HepG2 (cell line): Measurements from ENCODE around the gene LRRTM3. TPM values are rescaled to one million over a fixed set of nuclear protein-coding genes. Genes with fewer than 3 reads are reported as not detected.

Experiments used
- ATAC-seq: fragments of 200-7000 bp; cut with Tn5 transposase; 3 replicates; pipeline ENCODE4 v1.9.1; 2020; ENCODE audit warnings: mild to moderate bottlenecking, moderate library complexity
- BruUV-seq: library from RNA; stranded (reverse); fragments of 400-500 nt; replicated peaks from 2 replicates; lab custom pipeline; 2021; lab: Mats Ljungman, UMichigan
- CTCF ChIA-PET: fragments of 300-600 bp; formaldehyde crosslinking; extraction: SDS; loops from one replicate; lab custom pipeline; 2021; ENCODE audit warnings: low total read pairs, inconsistent platforms, low intra/inter-chr PET ratio; lab: Yijun Ruan, JAX
- POLR2A ChIA-PET: fragments of 350-600 bp; sonication (Branson Sonifier 250); formaldehyde crosslinking; loops from one replicate; lab custom pipeline; 2020; ENCODE audit warnings: antibody characterized with exemption, inconsistent platforms; lab: Yijun Ruan, JAX
- DNase-seq: peaks from one replicate; pipeline ENCODE4 v3.0.0-alpha.2; 2015; ENCODE audit warnings: low spot score
- FAIRE-seq: peaks from 3 replicates; lab custom pipeline; 2011; peaks lifted over from hg19 to GRCh38; lab: Jason Lieb, UNC
- H2AFZ ChIP-seq: one replicate; pipeline ENCODE4 v1.6.1; 2011; ENCODE audit warnings: low read length, inconsistent platforms
- H3K27ac ChIP-seq: fragments of 300-600 bp; 3 replicates; pipeline ENCODE4 v1.8.0; 2011; ENCODE audit warnings: mixed run types, mild to moderate bottlenecking, mixed read lengths, low read length, inconsistent platforms; ENCODE audit not compliant: insufficient read depth; ENCODE audit errors: extremely low read length
- H3K27me3 ChIP-seq, 2 experiments: fragments of 200-600 bp in 1 of 2; 2 replicates in 1 of 2; 3 replicates in 1 of 2; pipeline versions ENCODE4 v1.6.0 to v1.8.0; 2011; ENCODE audit warnings: low read length in 2 of 2, mild to moderate bottlenecking in 2 of 2, moderate library complexity in 2 of 2, inconsistent platforms in 1 of 2; ENCODE audit not compliant: insufficient read depth in 2 of 2, control insufficient read depth in 1 of 2
- H3K36me3 ChIP-seq, 2 experiments: fragments of 200-600 bp in 1 of 2; replicated peaks in 1 of 2; 2 replicates in 1 of 2; 3 replicates in 1 of 2; pipeline versions ENCODE4 v1.5.1 to v1.8.0; 2011; ENCODE audit warnings: low read length in 2 of 2, inconsistent platforms in 1 of 2; ENCODE audit not compliant: insufficient read depth in 2 of 2, control insufficient read depth in 1 of 2
- H3K4me1 ChIP-seq: 2 replicates; pipeline ENCODE4 v1.5.1; 2012; ENCODE audit warnings: low read length, inconsistent platforms; ENCODE audit not compliant: insufficient read depth
- H3K4me2 ChIP-seq: 2 replicates; pipeline ENCODE4 v1.6.0; 2011; ENCODE audit warnings: low read depth, low read length, inconsistent platforms
- H3K4me3 ChIP-seq, 3 experiments: fragments of 200-600 bp in 1 of 3; sonication (generic), shearing (Covaris generic) in 1 of 3; replicated peaks in 1 of 3; 2 replicates each; pipeline ENCODE4 v1.5.1; 2011 to 2016; ENCODE audit warnings: low read length in 3 of 3, inconsistent platforms in 2 of 3, low read depth in 2 of 3, mild to moderate bottlenecking in 2 of 3, control low read depth in 1 of 3, mixed read lengths in 1 of 3; ENCODE audit not compliant: insufficient read depth in 1 of 3
- H3K79me2 ChIP-seq: one replicate; pipeline ENCODE4 v1.6.1; 2011; ENCODE audit warnings: low read length, inconsistent platforms; ENCODE audit not compliant: insufficient read depth
- H3K9ac ChIP-seq: 2 replicates; pipeline ENCODE4 v1.6.0; 2011; ENCODE audit warnings: mild to moderate bottlenecking, low read depth, low read length, inconsistent platforms; ENCODE audit not compliant: insufficient read depth
- H3K9me3 ChIP-seq: 2 replicates; pipeline ENCODE4 v1.5.1; 2012; ENCODE audit warnings: mild to moderate bottlenecking, low read length
- H4K20me1 ChIP-seq: 2 replicates; pipeline ENCODE4 v1.6.0; 2011; ENCODE audit warnings: inconsistent platforms, mild to moderate bottlenecking, low read length, moderate library complexity; ENCODE audit not compliant: insufficient read depth
- CAMTA2 ChIP-seq: sonication (generic); formaldehyde crosslinking; IDR thresholded peaks from 2 replicates; pipeline ENCODE4 v1.4.0; 2020; ENCODE audit warnings: mild to moderate bottlenecking, missing genetic modification reagents, borderline replicate concordance
- CC2D1A ChIP-seq: sonication (generic); formaldehyde crosslinking; IDR thresholded peaks from 2 replicates; pipeline ENCODE4 v1.8.1; 2023; ENCODE audit warnings: mild to moderate bottlenecking, missing genetic modification reagents
- NFRKB ChIP-seq: fragments of 450-650 bp; IDR thresholded peaks from 2 replicates; pipeline ENCODE4 v1.6.1; 2017
- NR2F6 ChIP-seq, 2 experiments: IDR thresholded peaks; 2 replicates each; pipeline ENCODE4 v1.6.1; 2016; ENCODE audit warnings: antibody characterized with exemption in 1 of 2, mild to moderate bottlenecking in 1 of 2
- NRL ChIP-seq: sonication (generic); formaldehyde crosslinking; IDR thresholded peaks from 2 replicates; pipeline ENCODE4 v1.5.0; 2020; ENCODE audit warnings: missing genetic modification reagents, mild to moderate bottlenecking, moderate library complexity, borderline replicate concordance
- ONECUT2 ChIP-seq: sonication (generic); formaldehyde crosslinking; IDR thresholded peaks from 2 replicates; pipeline ENCODE4 v1.4.0; 2020; ENCODE audit warnings: missing genetic modification reagents
- WGBS: methylation state at CpG from one replicate; pipeline ENCODE4 v1.1.6; 2017; ENCODE audit warnings: low lambda C conversion rate; 5-methylcytosine and 5-hydroxymethylcytosine counted together
- in situ Hi-C: cut with HindIII; loops from 2 replicates; pipeline ENCODE4 v1.10.0; 2017; ENCODE audit warnings: low pct_unique_long_range_greater_than_20kb; ENCODE audit not compliant: extremely low pct_ligation_motif_present
- intact Hi-C: fragments of 100-400 bp; cut with micrococcal nuclease; formaldehyde crosslinking; loops from one replicate; pipeline ENCODE4 v1.10.0; 2022; ENCODE audit not compliant: unreplicated experiment
- polyA plus RNA-seq, 8 experiments: library from polyadenylated mRNA; depleted of rRNA in 3 of 8; stranded (reverse) in 7 of 8; unstranded in 1 of 8; fragments of >200 nt; fragmentation: Illumina TruSeq in 4 of 8; extraction: Trizol in 4 of 8; gene quantifications; 2 replicates each; pipeline versions ENCODE4 v1.2.1 to v1.2.3, GENCODE V29; 2011 to 2016; ENCODE audit warnings: low read depth in 4 of 8, missing spikeins in 1 of 8, mixed read lengths in 1 of 8; ENCODE audit not compliant: insufficient read depth in 1 of 8
- total RNA-seq, 5 experiments: library from RNA; depleted of rRNA; stranded (reverse); fragments of >200 nt; fragmentation: Illumina TruSeq; extraction: Trizol; gene quantifications; 2 replicates each; pipeline ENCODE4 v1.2.3, GENCODE V29; 2016; ENCODE audit warnings: low read depth in 1 of 5
- TF ChIP-seq, protein P1 (sequence below): sonication (generic); formaldehyde crosslinking; IDR thresholded peaks from 2 replicates; pipeline ENCODE4 v1.4.0; 2020; ENCODE audit warnings: missing genetic modification reagents
- TF ChIP-seq, protein P2 (sequence below): sonication (generic); formaldehyde crosslinking; IDR thresholded peaks from 2 replicates; pipeline ENCODE4 v1.4.0; 2020; ENCODE audit warnings: missing genetic modification reagents, borderline replicate concordance
- TF ChIP-seq, protein P3 (sequence below): sonication (generic); formaldehyde crosslinking; IDR thresholded peaks from 2 replicates; pipeline ENCODE4 v1.4.0; 2020; ENCODE audit warnings: missing genetic modification reagents
- TF ChIP-seq, protein P4 (sequence below): sonication (generic); formaldehyde crosslinking; IDR thresholded peaks from 2 replicates; pipeline ENCODE4 v1.5.1; 2020; ENCODE audit warnings: mild to moderate bottlenecking, missing genetic modification reagents, borderline replicate concordance
- TF ChIP-seq, protein P5 (sequence below): sonication (generic); formaldehyde crosslinking; IDR thresholded peaks from 2 replicates; pipeline ENCODE4 v1.5.0; 2020; ENCODE audit warnings: mild to moderate bottlenecking, missing genetic modification reagents, borderline replicate concordance

Gene LRRTM3
- total and polyA plus RNA-seq, 2 of the 13 experiments (the other 11 are each of a cell fraction or from before 2014, with no cell fraction given), result not detected

DNA sequence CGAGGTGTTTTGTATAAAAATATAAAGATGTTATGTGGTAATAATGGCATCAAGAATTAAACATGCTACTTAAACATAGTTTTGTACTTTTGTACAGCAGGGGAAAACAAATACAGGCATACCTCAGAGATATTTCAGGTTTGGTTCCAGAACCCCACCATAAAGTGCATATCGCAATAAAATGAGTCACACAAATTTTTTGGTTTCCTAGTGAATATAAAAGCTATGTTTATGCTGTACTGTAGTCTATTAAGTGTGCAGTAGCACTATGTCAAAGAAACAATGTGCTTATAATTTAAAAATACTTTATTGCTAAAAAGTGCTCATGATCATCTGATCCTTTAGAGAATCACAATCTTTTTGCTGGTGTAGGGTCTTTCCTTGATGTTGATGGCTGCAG lies 17.8 kb downstream of the LRRTM3 start:
- TF ChIP-seq NRL (CRISPR knock-in tag) (no peak), NFRKB (no peak), CAMTA2 (CRISPR knock-in tag) (no peak), CC2D1A (CRISPR knock-in tag) (no peak), NR2F6 (IDR thresholded peaks at IDR 0.05) (no peak), NR2F6 (CRISPR knock-in tag; IDR thresholded peaks at IDR 0.05) (no peak), ONECUT2 (no peak)
- TF ChIP-seq, protein P1, sequence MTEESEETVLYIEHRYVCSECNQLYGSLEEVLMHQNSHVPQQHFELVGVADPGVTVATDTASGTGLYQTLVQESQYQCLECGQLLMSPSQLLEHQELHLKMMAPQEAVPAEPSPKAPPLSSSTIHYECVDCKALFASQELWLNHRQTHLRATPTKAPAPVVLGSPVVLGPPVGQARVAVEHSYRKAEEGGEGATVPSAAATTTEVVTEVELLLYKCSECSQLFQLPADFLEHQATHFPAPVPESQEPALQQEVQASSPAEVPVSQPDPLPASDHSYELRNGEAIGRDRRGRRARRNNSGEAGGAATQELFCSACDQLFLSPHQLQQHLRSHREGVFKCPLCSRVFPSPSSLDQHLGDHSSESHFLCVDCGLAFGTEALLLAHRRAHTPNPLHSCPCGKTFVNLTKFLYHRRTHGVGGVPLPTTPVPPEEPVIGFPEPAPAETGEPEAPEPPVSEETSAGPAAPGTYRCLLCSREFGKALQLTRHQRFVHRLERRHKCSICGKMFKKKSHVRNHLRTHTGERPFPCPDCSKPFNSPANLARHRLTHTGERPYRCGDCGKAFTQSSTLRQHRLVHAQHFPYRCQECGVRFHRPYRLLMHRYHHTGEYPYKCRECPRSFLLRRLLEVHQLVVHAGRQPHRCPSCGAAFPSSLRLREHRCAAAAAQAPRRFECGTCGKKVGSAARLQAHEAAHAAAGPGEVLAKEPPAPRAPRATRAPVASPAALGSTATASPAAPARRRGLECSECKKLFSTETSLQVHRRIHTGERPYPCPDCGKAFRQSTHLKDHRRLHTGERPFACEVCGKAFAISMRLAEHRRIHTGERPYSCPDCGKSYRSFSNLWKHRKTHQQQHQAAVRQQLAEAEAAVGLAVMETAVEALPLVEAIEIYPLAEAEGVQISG (CRISPR knock-in tag), result no peak
- TF ChIP-seq, protein P2, sequence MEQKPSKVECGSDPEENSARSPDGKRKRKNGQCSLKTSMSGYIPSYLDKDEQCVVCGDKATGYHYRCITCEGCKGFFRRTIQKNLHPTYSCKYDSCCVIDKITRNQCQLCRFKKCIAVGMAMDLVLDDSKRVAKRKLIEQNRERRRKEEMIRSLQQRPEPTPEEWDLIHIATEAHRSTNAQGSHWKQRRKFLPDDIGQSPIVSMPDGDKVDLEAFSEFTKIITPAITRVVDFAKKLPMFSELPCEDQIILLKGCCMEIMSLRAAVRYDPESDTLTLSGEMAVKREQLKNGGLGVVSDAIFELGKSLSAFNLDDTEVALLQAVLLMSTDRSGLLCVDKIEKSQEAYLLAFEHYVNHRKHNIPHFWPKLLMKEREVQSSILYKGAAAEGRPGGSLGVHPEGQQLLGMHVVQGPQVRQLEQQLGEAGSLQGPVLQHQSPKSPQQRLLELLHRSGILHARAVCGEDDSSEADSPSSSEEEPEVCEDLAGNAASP (CRISPR knock-in tag), result no peak
- TF ChIP-seq, protein P3, sequence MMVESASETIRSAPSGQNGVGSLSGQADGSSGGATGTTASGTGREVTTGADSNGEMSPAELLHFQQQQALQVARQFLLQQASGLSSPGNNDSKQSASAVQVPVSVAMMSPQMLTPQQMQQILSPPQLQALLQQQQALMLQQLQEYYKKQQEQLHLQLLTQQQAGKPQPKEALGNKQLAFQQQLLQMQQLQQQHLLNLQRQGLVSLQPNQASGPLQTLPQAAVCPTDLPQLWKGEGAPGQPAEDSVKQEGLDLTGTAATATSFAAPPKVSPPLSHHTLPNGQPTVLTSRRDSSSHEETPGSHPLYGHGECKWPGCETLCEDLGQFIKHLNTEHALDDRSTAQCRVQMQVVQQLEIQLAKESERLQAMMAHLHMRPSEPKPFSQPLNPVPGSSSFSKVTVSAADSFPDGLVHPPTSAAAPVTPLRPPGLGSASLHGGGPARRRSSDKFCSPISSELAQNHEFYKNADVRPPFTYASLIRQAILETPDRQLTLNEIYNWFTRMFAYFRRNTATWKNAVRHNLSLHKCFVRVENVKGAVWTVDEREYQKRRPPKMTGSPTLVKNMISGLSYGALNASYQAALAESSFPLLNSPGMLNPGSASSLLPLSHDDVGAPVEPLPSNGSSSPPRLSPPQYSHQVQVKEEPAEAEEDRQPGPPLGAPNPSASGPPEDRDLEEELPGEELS (CRISPR knock-in tag), result no peak
- TF ChIP-seq, protein P4, sequence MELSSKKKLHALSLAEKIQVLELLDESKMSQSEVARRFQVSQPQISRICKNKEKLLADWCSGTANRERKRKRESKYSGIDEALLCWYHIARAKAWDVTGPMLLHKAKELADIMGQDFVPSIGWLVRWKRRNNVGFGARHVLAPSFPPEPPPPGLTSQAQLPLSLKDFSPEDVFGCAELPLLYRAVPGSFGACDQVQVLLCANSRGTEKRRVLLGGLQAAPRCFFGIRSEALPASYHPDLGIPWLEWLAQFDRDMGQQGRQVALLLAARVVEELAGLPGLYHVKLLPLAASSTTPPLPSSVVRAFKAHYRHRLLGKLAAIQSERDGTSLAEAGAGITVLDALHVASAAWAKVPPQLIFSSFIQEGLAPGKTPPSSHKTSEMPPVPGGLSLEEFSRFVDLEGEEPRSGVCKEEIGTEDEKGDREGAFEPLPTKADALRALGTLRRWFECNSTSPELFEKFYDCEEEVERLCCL (CRISPR knock-in tag), result no peak
- TF ChIP-seq, protein P5, sequence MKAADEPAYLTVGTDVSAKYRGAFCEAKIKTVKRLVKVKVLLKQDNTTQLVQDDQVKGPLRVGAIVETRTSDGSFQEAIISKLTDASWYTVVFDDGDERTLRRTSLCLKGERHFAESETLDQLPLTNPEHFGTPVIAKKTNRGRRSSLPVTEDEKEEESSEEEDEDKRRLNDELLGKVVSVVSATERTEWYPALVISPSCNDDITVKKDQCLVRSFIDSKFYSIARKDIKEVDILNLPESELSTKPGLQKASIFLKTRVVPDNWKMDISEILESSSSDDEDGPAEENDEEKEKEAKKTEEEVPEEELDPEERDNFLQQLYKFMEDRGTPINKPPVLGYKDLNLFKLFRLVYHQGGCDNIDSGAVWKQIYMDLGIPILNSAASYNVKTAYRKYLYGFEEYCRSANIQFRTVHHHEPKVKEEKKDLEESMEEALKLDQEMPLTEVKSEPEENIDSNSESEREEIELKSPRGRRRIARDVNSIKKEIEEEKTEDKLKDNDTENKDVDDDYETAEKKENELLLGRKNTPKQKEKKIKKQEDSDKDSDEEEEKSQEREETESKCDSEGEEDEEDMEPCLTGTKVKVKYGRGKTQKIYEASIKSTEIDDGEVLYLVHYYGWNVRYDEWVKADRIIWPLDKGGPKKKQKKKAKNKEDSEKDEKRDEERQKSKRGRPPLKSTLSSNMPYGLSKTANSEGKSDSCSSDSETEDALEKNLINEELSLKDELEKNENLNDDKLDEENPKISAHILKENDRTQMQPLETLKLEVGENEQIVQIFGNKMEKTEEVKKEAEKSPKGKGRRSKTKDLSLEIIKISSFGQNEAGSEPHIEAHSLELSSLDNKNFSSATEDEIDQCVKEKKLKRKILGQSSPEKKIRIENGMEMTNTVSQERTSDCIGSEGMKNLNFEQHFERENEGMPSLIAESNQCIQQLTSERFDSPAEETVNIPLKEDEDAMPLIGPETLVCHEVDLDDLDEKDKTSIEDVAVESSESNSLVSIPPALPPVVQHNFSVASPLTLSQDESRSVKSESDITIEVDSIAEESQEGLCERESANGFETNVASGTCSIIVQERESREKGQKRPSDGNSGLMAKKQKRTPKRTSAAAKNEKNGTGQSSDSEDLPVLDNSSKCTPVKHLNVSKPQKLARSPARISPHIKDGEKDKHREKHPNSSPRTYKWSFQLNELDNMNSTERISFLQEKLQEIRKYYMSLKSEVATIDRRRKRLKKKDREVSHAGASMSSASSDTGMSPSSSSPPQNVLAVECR, result no peak
- TF ChIP-seq, all 625 proteins: peak for 0
- ATAC-seq, result no peak
- no peaks in the 10 kb centered on the region for H3K27me3 ChIP-seq
- intact Hi-C loops (no loop called here), in situ Hi-C loops (no loop called here)
- no peak overlapping the region for H3K4me3 ChIP-seq
- no peak overlapping the region for H2AFZ ChIP-seq
- no peaks in the 10 kb centered on the region for H4K20me1 ChIP-seq
- ChIA-PET CTCF (no interaction called here), POLR2A (no interaction called here)
- BruUV-seq, result no TSS peak
- no peak overlapping the region for H3K27ac ChIP-seq
- no peaks in the 10 kb centered on the region for H3K79me2 ChIP-seq
- H3K4me1 ChIP-seq, result no peaks in the 10 kb centered on the region
- H3K4me2 ChIP-seq, result no peak overlapping the region
- H3K36me3 ChIP-seq, result no peaks in the 10 kb centered on the region
- no peak overlapping the region for H3K9ac ChIP-seq
- 20% methylated on average over 2 of the region's 2 CpGs for WGBS
- no peak for FAIRE-seq
- DNase-seq, result no peak
- H3K9me3 ChIP-seq, result no peaks in the 10 kb centered on the region
